Body of pancreas (tissue), 4 donors: ENCODE data around the gene B4GALT2. TPM values are rescaled to one million over a fixed set of nuclear protein-coding genes. Genes with fewer than 3 reads are reported as not detected.
A peak's percentile ranks its signal among the peaks of the same experiment; 100 is the strongest.

Experiments used
- ATAC-seq: fragments of 150-250 bp; one replicate; pipeline ENCODE4 v1.9.1; 2016
- DNase-seq, 4 donors: peaks; one replicate each; pipeline ENCODE4 v3.0.0-alpha.2; 2019
- H3K27ac ChIP-seq, 4 donors: fragments of 200-600 bp; sonication (generic); 1 replicate in 3 of 4; 2 replicates in 1 of 4; pipeline versions ENCODE4 v1.5.1 to v1.6.1; 2016 to 2019; ENCODE audit warnings: mild to moderate bottlenecking in 1 of 4, mixed read lengths in 1 of 4, moderate library complexity in 1 of 4
- H3K27me3 ChIP-seq, 2 donors: fragments of 200-600 bp; sonication (generic); one replicate each; pipeline ENCODE4 v1.6.0; 2016; ENCODE audit warnings: mild to moderate bottlenecking in 1 of 2
- H3K36me3 ChIP-seq, 2 donors: fragments of 200-600 bp; sonication (generic); replicated peaks in 1 of 2; 2 replicates each; pipeline ENCODE4 v1.5.1; 2016; ENCODE audit warnings: low read depth in 2 of 2; ENCODE audit not compliant: insufficient read depth in 1 of 2
- H3K4me1 ChIP-seq: fragments of 200-600 bp; sonication (generic); one replicate; pipeline ENCODE4 v1.6.0; 2016
- H3K4me3 ChIP-seq, 2 donors: fragments of 200-600 bp; sonication (generic); 1 replicate in 1 of 2; 2 replicates in 1 of 2; pipeline ENCODE4 v1.5.1; 2016 to 2019
- H3K9me3 ChIP-seq, 3 donors: fragments of 200-600 bp; sonication (generic); 1 replicate in 2 of 3; 2 replicates in 1 of 3; pipeline ENCODE4 v1.5.1; 2016
- POLR2A ChIP-seq, 3 donors: fragments of 450-650 bp; IDR thresholded peaks; one replicate each; pipeline ENCODE4 v1.6.1; 2016; ENCODE audit warnings: antibody characterized with exemption in 3 of 3, mild to moderate bottlenecking in 2 of 3
- WGBS, 2 donors: methylation state at CpG; one replicate each; pipeline ENCODE4 v1.1.5; 2017; 5-methylcytosine and 5-hydroxymethylcytosine counted together
- intact Hi-C: fragments of 100-400 bp; cut with DNase I; formaldehyde crosslinking; loops from one replicate; pipeline ENCODE4 v1.15.1; 2023
- total RNA-seq, 2 donors: library from RNA; depleted of rRNA; stranded (reverse); fragments of >200 nt; gene quantifications; one replicate each; pipeline ENCODE4 v1.1.0, GENCODE V29; 2016
- TF ChIP-seq, protein P1 (sequence below), 7 experiments: fragments of 450-650 bp in 4 of 7; fragments of 200-600 bp in 3 of 7; sonication (generic) in 3 of 7; IDR thresholded peaks; one replicate each; pipeline ENCODE4 v1.5.1; 2016 to 2019; ENCODE audit warnings: antibody characterized with exemption in 7 of 7

B4GALT2 gene
- total RNA-seq, 2 donors from 2014 or later: 18.2 to 29.3 TPM

GRCh38 chr1:43979528-43980254, 681 bp downstream of the B4GALT2 start:
- intact Hi-C loops: no loop called here
- Histone ChIP-seq H3K4me3 (peak overlapping the region; percentile 52 to 66), H3K27me3 (no peaks in the 10 kb centered on the region), H3K4me1 (peaks cover 53% of the 10 kb centered on the region), H3K36me3 (peaks cover 0 to 4% of the 10 kb centered on the region in 2 donors), H3K9me3 (no peaks in the 10 kb centered on the region), H3K27ac (peak overlapping the region; percentile 73 to 83 (median 77))
- WGBS, 2 donors: 3 to 10% methylated on average over 4 to 25 of the region's 45 CpGs
- peak; percentile 71 to 88 (median 79) for DNase-seq
- TF ChIP-seq POLR2A (IDR thresholded peaks at IDR 0.05): peak in 2 of 3 donors; percentile 20 to 40
- TF ChIP-seq, protein P1, sequence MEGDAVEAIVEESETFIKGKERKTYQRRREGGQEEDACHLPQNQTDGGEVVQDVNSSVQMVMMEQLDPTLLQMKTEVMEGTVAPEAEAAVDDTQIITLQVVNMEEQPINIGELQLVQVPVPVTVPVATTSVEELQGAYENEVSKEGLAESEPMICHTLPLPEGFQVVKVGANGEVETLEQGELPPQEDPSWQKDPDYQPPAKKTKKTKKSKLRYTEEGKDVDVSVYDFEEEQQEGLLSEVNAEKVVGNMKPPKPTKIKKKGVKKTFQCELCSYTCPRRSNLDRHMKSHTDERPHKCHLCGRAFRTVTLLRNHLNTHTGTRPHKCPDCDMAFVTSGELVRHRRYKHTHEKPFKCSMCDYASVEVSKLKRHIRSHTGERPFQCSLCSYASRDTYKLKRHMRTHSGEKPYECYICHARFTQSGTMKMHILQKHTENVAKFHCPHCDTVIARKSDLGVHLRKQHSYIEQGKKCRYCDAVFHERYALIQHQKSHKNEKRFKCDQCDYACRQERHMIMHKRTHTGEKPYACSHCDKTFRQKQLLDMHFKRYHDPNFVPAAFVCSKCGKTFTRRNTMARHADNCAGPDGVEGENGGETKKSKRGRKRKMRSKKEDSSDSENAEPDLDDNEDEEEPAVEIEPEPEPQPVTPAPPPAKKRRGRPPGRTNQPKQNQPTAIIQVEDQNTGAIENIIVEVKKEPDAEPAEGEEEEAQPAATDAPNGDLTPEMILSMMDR (IDR thresholded peaks at IDR 0.05): no peak
- peak; percentile 52 for ATAC-seq

DNA sequence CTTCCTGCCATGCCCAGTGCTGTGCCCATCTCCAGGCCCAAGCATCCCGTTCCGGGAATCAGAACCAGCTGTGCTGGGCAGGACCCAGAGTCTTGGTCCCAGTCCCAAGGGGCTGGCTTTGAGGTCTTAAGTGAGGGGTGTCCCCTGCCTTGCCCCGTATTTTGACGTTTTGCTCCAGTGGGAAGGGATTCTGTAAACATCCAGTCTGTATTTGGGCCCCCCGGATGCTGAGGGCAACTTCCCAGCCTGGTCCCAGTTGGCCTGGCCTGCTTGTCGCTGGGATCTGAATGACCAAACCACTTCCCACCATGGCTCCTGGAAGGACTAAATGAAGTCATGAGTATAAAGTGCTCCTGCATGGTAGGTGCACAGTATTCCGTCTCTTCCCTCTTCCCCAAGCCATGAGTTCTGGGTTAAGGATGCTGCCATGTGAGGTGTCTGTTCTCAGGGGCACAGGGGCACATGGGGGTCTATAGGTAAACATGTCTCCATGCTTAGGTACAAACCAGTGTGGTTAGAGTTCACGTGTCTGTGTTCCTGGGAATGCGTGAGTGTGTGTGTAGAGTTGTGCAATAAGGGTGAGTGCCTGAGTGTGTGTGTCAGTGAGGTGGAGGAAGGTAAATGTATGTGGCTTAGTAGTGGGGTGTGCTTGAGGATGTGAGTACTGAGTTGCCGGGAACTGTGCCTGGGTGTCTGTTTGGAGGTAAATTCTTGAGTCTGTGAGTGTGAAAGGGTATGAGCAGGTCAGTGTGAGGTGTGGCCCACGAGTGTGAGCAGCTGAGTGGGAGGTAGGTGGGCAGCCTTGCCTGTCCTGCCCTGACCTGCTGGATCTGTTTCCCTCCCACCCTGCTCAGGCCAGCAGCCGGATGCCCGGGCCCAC, 1.5 kb downstream of the B4GALT2 start:
- Histone ChIP-seq H3K4me3 (peak overlapping the region in 1 of 2 donors; percentile 52), H3K4me1 (peaks cover 52% of the 10 kb centered on the region), H3K9me3 (no peaks in the 10 kb centered on the region), H3K36me3 (peaks cover 0 to 6% of the 10 kb centered on the region in 2 donors), H3K27me3 (no peaks in the 10 kb centered on the region), H3K27ac (peak overlapping the region; percentile 73 to 83 (median 77))
- intact Hi-C loops: no loop called here
- DNase-seq: no peak
- 29 to 39% methylated on average over 6 to 13 of the region's 13 CpGs for WGBS, 2 donors
- no peak for ATAC-seq
- TF ChIP-seq, protein P1 (IDR thresholded peaks at IDR 0.05): no peak
- TF ChIP-seq POLR2A (IDR thresholded peaks at IDR 0.05): no peak

- WGBS, 2 donors: 46% methylated on average over 20 of the region's 20 CpGs; no CpG with 5 or more reads in 1 of the 2 donors
- H3K9me3 ChIP-seq: no peaks in the 10 kb centered on the region
- H3K27me3 ChIP-seq: no peaks in the 10 kb centered on the region
- H3K4me3 ChIP-seq: no peak overlapping the region
- H3K4me1 ChIP-seq: peaks cover 46% of the 10 kb centered on the region
- peaks cover 0 to 6% of the 10 kb centered on the region in 2 donors for H3K36me3 ChIP-seq
- H3K27ac ChIP-seq: peak overlapping the region in 3 of 4 donors; percentile 73 to 78 (median 76)
- ATAC-seq: peak; percentile 6
- intact Hi-C loops: no loop called here
- DNase-seq: peak; percentile 50 to 70 (median 64)
- TF ChIP-seq POLR2A (IDR thresholded peaks at IDR 0.05): peak; percentile 35 to 46 (median 41)
- TF ChIP-seq, protein P1 (IDR thresholded peaks at IDR 0.05): no peak
These were observed 2.1 kb downstream of the B4GALT2 start for GRCh38 chr1:43981135-43981491.

- TF ChIP-seq, protein P1 (IDR thresholded peaks at IDR 0.05): no peak
- H3K27me3 ChIP-seq: no peaks in the 10 kb centered on the region
- DNase-seq: no peak
- ATAC-seq: no peak
- WGBS, 2 donors: 87 to 93% methylated on average over 10 to 15 of the region's 20 CpGs
- H3K4me3 ChIP-seq: no peak overlapping the region
- peak overlapping the region in 1 of 4 donors; percentile 76 for H3K27ac ChIP-seq
- H3K9me3 ChIP-seq: no peaks in the 10 kb centered on the region
- peaks cover 40% of the 10 kb centered on the region for H3K4me1 ChIP-seq
- H3K36me3 ChIP-seq: peaks cover 0 to 6% of the 10 kb centered on the region in 2 donors
- intact Hi-C loops: no loop called here
These were observed 2.6 kb downstream of the B4GALT2 start for GRCh38 chr1:43981636-43982035.
